Middle frontal gyrus (tissue), 1 donor: Measurements from ENCODE around the gene AMY2B.
"Not testable (repeated sequence)": the region's sequence is repeated elsewhere in the genome, so short reads cannot be mapped to it uniquely, and the experiment has no call there.

Experiments
- DNase-seq: peaks from one replicate; pipeline ENCODE4 v3.0.0-alpha.2; 2015; ENCODE audit warnings: low spot score; ENCODE audit errors: extremely low spot score

Gene AMY2B

DNA sequence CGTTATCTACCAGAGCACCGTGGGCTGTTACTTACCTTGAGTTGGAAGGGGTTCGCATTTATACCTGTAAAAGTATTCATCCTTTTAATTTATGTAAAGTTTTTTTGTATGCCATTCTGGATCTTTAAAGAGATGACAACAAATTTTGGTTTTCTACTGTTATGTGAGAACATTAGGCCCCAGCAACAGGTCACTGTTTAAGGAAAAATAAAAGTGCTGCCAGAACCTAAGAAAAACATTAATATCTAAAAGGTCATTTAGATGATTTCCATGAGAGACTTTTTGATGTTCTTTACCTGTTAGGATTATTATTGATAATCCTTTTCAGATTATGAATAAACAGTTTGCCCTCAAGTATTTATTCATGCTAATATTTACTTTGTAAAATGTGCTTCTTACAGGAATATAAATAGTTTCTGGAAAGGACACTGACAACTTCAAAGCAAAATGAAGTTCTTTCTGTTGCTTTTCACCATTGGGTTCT is 45.6 kb downstream of the AMY2B start, which contains the start of gene AMY2A:
TSS of gene AMY2A (plus strand) at position 434 of the 484 bp plus-strand sequence. CDS start at position 448, 14 bp downstream.
- not testable (repeated sequence) for DNase-seq

DNA sequence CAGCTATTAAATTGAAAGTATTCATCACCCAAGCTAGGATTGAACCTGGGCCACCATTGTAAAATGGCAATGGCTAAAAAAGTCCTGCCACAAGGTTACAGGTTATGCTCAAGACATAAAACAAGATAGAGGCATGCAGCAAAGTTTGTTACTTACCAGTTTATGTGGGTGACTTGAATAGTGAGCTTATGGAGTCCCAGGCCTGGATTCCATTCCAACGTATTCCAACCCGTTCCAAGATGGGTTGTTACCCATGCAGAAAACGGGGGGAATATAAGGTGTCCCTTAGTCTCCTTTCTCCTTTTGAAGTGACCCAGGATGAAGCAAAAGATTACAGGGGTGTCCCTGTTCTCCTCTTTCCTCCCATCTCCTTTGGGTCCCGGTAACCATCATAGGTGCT is 56.0 kb downstream of the AMY2B start:
- not testable (repeated sequence) for DNase-seq
